Measurements from ENCODE around the gene KCNJ6.
"Not testable (repeated sequence)": the region's sequence is repeated elsewhere in the genome, so short reads cannot be mapped to it uniquely, and the experiment has no call there.

DNA sequence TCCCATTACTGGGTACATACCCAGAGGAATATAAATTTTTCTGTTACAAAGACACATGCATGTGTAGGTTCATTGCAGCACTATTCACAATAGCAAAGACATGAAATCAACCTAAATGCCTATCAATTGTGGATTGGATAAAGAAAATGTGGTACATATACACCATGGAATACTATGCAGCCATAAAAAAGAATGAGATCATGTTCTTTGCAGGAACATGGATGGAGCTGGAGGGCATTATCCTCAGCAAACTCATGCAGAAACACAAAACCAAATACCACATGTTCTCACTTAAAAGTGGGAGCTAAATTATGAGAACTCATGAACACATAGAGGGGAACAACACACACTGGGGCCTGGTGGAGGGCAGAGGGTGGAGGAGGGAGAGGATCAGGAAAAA is 272.4 kb downstream of the KCNJ6 start:
- TF ChIP-seq, protein P1, sequence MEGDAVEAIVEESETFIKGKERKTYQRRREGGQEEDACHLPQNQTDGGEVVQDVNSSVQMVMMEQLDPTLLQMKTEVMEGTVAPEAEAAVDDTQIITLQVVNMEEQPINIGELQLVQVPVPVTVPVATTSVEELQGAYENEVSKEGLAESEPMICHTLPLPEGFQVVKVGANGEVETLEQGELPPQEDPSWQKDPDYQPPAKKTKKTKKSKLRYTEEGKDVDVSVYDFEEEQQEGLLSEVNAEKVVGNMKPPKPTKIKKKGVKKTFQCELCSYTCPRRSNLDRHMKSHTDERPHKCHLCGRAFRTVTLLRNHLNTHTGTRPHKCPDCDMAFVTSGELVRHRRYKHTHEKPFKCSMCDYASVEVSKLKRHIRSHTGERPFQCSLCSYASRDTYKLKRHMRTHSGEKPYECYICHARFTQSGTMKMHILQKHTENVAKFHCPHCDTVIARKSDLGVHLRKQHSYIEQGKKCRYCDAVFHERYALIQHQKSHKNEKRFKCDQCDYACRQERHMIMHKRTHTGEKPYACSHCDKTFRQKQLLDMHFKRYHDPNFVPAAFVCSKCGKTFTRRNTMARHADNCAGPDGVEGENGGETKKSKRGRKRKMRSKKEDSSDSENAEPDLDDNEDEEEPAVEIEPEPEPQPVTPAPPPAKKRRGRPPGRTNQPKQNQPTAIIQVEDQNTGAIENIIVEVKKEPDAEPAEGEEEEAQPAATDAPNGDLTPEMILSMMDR (IDR thresholded peaks at IDR 0.05): not testable (repeated sequence)
- not testable (repeated sequence) for TF ChIP-seq POLR2A (IDR thresholded peaks at IDR 0.05)

Measured in uterus (tissue), 2 donors.